Measurements from ENCODE around the gene FGF14.
"Not testable (repeated sequence)": the region's sequence is repeated elsewhere in the genome, so short reads cannot be mapped to it uniquely, and the experiment has no call there.

FGF14 gene

GRCh38 chr13:102018716-102019115 lies 383.1 kb downstream of the FGF14 start:
- TF ChIP-seq CTCF (IDR thresholded peaks at IDR 0.05; ENCODE audit: low read depth, low read length, missing control alignments), result no peak
- no peak for DNase-seq (ENCODE audit: low read depth)
- H3K4me3 ChIP-seq (ENCODE audit: low read depth, low read length), result no peak overlapping the region

- H3K4me3 ChIP-seq (ENCODE audit: low read depth, low read length), result no peak overlapping the region
- TF ChIP-seq CTCF (IDR thresholded peaks at IDR 0.05; ENCODE audit: low read depth, low read length, missing control alignments), result no peak
- no peak for DNase-seq (ENCODE audit: low read depth)
Measured at GRCh38 chr13:102017248-102017647, 384.6 kb downstream of the FGF14 start.

- TF ChIP-seq CTCF (IDR thresholded peaks at IDR 0.05; ENCODE audit: low read depth, low read length, missing control alignments), result no peak
- no peak overlapping the region for H3K4me3 ChIP-seq (ENCODE audit: low read depth, low read length)
- no peak for DNase-seq (ENCODE audit: low read depth)
Measured at GRCh38 chr13:102012299-102013293, 389.3 kb downstream of the FGF14 start.

GRCh38 chr13:102011455-102011854 lies 390.4 kb downstream of the FGF14 start:
- not testable (repeated sequence) for H3K4me3 ChIP-seq (ENCODE audit: low read depth, low read length); DNase-seq (ENCODE audit: low read depth)

- no peak overlapping the region for H3K4me3 ChIP-seq (ENCODE audit: low read depth, low read length)
- TF ChIP-seq CTCF (IDR thresholded peaks at IDR 0.05; ENCODE audit: low read depth, low read length, missing control alignments), result no peak
- DNase-seq (ENCODE audit: low read depth), result no peak
Measured at GRCh38 chr13:102003848-102004570, 397.8 kb downstream of the FGF14 start.

- no peak overlapping the region for H3K4me3 ChIP-seq (ENCODE audit: low read depth, low read length)
- no peak for DNase-seq (ENCODE audit: low read depth)
- no peak for TF ChIP-seq CTCF (IDR thresholded peaks at IDR 0.05; ENCODE audit: low read depth, low read length, missing control alignments)
Measured at GRCh38 chr13:102002287-102002686, 399.6 kb downstream of the FGF14 start.

- no peak overlapping the region for H3K4me3 ChIP-seq (ENCODE audit: low read depth, low read length)
- no peak for TF ChIP-seq CTCF (IDR thresholded peaks at IDR 0.05; ENCODE audit: low read depth, low read length, missing control alignments)
- no peak for DNase-seq (ENCODE audit: low read depth)
Measured at GRCh38 chr13:102000764-102001163, 401.1 kb downstream of the FGF14 start.
